NCI-H2171 (cell line): ENCODE data around the gene TGFBR3.

Experiments used
- DNase-seq: peaks from one replicate; lab custom pipeline; 2025; lab: John Stamatoyannopoulos, UW

Gene TGFBR3

DNA sequence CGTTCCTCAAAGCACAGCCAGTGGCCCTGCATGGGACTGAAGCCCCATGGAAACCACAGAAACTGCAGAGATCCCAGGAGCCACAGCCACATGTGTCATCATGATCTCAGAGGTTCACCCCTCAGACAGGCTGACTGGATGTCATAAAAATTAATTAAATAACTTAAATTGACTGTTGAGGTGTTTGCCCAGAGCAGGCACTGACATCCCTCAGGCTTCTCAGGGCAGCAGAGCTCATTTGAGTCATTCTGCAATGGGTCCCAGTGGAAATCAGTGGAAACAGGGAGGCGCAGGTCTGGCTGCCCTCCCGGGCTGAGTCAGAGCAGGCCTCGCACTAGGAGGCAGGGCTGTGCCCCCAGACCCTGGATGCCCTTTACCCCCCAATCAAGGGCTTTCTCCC, 250.2 kb downstream of the TGFBR3 start:
- DNase-seq: no peak

GRCh38 chr1:91633438-91633837, 252.5 kb downstream of the TGFBR3 start:
- no peak for DNase-seq

DNA sequence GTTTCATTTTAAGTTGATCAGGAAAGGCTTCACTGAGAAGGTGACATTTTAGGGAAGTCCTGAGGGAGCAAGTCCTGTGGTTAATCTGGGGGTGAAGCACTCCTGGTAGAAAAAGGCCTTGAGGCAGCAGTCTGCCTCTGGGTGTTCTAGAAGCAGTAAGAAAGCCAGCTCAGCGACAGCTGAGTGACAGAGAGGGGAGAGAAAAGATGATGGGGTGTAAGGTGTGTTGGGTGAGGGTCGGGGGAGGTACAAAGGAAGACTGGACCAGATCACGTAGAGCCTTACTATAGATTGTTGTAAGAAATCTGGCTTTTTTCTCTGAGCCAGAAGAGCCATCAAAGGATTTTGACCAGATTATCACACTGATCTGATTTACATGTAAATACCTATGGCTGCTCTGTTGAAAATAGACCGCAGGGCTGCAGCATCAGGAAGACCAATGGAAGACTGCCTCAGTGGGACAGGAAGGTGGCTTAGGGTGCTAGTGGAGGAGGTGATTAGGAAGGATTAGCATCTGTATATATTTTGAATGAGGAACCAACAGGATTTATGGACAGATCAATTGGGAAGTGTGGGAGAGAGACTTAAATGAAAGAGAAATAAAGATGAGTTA, 254.1 kb downstream of the TGFBR3 start:
- no peak for DNase-seq

DNA sequence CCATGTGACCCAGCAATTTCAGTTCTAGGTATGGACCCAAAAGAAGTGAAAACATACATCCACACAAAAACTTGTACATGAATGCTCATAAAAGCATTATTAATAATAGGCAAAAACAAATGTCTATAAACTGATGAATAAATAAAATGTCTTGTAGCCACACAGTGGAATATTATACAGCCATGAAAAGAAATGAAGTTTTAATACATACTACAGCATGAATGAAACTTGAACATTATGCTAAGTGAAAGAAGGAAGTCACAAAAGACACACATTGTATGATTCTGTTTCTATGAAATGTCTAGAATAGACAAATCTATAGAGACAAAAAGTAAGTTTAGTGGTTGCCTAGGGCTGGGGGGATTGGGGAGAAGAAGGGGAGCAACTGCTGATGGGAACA, 255.1 kb downstream of the TGFBR3 start:
- DNase-seq: no peak
